Stimulated activated CD4-positive, alpha-beta T cell treated with anti-CD3 and anti-CD28 coated beads, Interleukin-12 subunit alpha, Interleukin-12 subunit beta, amount 100 ng/mL, for 48 hours (primary cell): Measurements from ENCODE around the gene RTN4R.

Source experiments
- DNase-seq, 3 donors: peaks; one replicate each; pipeline ENCODE4 v3.0.0-alpha.2; 2020; ENCODE audit warnings: low read depth in 2 of 3, low spot score in 1 of 3

Gene RTN4R

GRCh38 chr22:20204806-20205205 is 63.3 kb downstream of the RTN4R start:
- no peak for DNase-seq

- DNase-seq: no peak
These were observed 63.8 kb downstream of the RTN4R start for GRCh38 chr22:20204311-20204710.

- no peak for DNase-seq
These were observed 64.4 kb downstream of the RTN4R start for GRCh38 chr22:20203552-20204201.

GRCh38 chr22:20203142-20203551 is 65.0 kb downstream of the RTN4R start:
- no peak for DNase-seq

GRCh38 chr22:20201837-20202392 is 66.2 kb downstream of the RTN4R start:
- DNase-seq: no peak

GRCh38 chr22:20199906-20200305 is 68.2 kb downstream of the RTN4R start:
- DNase-seq: no peak

- no peak for DNase-seq
These were observed 68.7 kb downstream of the RTN4R start for GRCh38 chr22:20199413-20199842.

- DNase-seq: no peak
These were observed 69.4 kb downstream of the RTN4R start for GRCh38 chr22:20198557-20199319.

GRCh38 chr22:20197407-20198030 is 70.6 kb downstream of the RTN4R start:
- no peak for DNase-seq

- DNase-seq: no peak
These were observed 71.8 kb downstream of the RTN4R start for GRCh38 chr22:20196094-20196842.

GRCh38 chr22:20194681-20195593 is 73.2 kb downstream of the RTN4R start:
- DNase-seq: no peak

- DNase-seq: no peak
These were observed 74.2 kb downstream of the RTN4R start for GRCh38 chr22:20193761-20194494.

GRCh38 chr22:20192972-20193760 is 75.0 kb downstream of the RTN4R start:
- DNase-seq: no peak

GRCh38 chr22:20192293-20192971 is 75.7 kb downstream of the RTN4R start:
- DNase-seq: no peak

- no peak for DNase-seq
These were observed 76.3 kb downstream of the RTN4R start for GRCh38 chr22:20191803-20192202.
